ENCODE data around the gene TMC3.

- no peak for TF ChIP-seq GATA3 (IDR thresholded peaks at IDR 0.05; ENCODE audit: low read depth, low read length)
- TF ChIP-seq GATA2 (IDR thresholded peaks at IDR 0.05; ENCODE audit: low read depth, low read length) = no peak
Observed at GRCh38 chr15:81285461-81285860, 88.6 kb downstream of the TMC3 start.

Data from SH-SY5Y (cell line).